AML-193 (cell line): ENCODE results near the gene AHRR.

Experiments used
- DNase-seq, 2 experiments: peaks; one replicate each; lab custom pipeline; 2025; lab: John Stamatoyannopoulos, UW

Gene AHRR

DNA sequence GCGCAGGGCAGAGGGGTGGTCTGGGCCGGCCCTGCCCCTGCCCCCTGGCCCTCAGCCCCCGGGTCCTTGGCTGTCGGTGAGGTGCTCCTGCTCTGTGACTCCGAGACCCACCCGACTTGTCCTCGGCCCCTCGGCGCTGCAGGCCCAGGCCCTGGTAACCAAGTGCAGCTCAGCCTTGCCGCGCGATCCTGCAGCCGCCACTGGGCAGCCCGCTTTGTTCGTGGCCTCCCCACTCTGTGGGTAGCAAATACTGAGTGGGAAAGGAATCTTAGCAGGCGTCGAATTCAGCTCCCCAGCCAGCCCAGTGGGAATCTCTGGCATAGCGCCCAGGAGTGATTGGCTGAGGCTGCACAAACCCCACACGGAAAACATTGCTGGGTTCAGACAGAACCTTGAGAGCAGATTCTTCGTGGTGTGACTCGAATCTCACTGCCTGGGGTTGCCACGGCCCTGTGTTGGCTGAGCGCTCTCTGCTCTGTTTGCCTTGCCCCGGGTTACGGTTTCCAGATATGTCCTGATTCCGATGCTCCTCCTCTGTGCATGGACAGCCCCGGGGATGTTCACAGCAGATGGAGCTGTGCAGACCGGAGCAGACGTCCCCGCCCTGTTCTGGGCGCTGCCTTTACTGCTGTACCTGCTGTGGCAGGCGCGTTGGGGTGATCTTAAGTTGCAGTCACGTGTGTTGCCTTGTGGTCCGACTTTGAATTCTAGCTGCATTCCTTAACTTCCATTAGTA, 108.1 kb downstream of the AHRR start:
- no peak for DNase-seq

DNA sequence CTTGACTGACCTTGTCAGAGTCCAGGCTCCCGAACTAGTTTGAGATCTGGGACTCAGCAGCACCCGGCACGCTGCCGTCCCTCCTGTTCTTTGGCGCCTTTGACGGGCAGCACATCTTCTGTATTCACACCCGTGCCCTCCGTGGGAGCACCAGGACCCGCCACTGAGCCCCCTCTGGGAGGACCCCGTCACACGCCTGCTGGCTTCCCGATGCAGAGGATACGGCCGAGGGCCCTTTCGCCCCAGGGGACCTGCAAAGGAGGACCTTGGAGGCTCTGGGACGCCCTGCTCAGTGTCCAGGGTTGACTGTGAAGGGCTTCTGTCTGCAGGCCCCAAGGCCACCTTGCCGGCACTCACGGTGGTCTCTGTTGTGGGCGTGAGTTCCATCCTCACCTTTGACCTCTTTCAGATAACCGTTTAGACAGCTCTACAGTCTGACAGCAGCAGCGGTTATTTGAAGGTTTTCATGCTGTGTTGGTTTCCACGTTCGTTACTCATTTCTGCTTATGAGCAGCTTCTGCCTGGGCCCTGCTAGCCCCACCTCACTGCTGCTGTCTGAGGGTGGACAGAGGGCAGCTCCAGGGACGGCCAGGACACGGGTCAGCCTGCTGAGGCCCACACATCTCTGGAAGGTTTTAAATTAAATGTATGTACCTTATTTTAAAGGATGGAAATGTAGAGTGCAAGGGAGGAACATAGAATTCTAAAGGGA, 108.9 kb downstream of the AHRR start:
- no peak for DNase-seq

DNA sequence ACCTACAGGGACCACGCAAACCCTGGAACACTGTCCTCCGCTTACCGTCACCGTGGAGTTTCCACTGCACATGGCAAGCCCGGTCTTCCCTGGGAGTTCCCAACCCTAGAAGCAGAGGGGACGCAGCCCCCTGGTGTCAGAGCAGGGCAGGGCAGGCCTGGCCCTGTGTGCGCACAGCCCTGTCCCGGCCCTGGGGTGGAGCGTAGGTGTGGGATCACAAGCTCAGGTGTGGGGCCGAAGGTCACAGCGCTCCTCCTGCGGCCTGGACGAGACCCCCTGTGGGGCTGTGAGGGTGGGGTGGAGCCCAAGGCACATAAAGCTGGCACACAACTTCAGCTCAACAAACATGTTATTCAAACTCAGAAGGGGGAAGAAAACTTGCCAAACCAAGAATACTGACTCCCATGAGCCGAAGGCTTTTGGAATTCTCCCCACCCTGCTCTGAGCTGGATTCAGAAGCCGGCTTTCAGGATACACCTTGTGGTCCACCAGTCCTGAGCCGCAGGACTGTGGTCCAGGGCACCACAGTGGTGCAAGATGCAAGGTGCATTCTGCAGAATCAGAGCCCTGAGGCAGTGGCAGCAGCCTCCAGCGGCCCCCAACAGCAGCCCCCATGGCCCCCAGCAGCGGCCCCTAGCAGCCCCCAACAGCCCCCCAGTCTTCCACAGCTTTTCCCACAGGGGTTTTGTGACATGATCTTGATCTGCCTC, 109.6 kb downstream of the AHRR start:
- peak in 1 of 2 experiments; percentile 24 for DNase-seq

DNA sequence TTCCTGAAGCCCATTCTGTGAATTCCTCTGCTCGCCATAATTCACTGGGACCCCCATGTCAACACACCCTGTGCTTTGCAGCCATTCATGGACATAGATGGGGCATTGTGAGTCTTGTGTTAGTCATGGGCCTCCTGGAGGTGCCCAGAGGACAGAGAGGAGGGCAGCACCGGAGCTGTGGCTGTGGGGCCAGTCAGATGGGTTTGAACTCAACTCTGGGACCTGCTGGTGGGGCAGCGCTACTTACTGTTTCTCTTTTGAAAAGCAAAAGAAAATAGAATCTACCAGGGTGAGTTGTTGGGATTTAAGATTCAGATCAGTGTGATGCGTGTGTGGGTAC, 110.2 kb downstream of the AHRR start:
- no peak for DNase-seq

DNA sequence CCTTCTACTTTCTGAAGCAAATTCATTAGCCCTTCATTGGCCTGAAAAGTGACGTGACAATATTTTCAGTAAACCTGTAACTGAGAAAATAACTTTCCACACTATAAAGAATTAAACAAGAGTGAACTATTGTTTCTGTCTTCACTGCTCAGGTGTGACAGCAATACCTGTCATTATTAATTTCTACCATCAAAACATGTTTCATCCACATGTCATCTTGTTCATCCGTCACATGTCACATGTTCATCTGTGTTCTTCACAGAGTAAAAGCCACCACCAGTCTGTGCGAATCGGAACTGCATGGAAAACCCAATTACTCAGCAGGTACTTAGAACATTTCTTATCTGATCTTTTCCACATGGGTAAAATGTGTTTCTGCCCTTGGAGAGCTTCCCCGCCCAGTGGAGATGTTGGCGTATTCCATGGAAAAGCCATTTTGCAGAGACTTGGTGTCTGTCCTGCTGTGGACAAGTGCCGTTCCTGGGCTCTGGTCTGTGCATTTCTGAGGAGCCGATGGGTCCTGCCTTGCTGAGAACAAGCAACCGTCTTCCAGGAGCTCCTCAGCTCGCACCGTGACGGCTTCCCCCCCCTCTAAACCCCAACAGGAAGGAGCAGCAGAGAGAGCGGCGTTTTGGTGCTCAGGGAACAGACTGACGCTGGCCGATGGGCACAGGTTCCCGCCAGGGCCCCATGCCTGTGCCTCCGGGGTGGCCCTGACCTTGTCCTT, 110.8 kb downstream of the AHRR start:
- DNase-seq = no peak

DNA sequence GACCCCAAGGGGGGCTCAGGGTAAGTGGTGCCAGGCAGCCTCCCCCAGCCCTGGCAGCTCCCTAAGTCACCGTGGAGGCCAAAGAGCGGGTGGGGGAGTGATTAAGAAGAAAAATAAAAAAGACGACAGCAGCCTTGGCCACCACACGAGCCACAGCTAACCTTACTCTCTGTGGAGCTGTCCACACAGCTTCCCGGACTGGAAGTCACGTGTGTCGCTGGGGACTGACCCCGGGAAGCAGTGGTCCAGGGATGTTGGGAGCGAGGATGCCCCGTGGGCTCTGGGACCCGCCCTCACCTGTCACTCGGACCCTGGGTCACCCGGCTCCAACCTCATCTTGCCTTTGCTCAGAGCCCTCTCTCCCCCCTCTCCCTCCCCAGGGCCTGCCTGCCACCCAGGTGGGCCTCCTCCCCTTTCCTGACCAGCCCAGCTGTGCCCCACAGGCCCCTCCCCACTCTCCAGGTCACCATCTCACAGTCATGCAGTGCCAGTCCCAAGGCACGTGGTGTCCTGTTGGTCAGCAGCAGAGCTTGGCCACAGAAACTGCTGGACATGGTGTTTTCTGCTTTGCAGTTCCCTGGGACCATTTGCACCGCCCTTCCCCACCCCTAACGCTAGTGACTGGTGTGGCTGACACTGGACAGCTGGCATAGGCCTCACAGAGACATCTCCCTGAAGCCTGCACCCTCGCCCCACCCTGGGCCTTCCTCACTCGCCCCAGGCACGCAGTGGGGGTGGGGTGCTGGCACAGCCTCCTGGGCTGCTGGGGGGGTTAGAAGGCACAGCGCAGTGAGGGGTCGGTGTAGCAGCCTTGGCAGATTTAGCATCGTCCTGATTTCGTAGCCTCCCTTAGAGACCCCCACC, 111.6 kb downstream of the AHRR start:
- DNase-seq = no peak

DNA sequence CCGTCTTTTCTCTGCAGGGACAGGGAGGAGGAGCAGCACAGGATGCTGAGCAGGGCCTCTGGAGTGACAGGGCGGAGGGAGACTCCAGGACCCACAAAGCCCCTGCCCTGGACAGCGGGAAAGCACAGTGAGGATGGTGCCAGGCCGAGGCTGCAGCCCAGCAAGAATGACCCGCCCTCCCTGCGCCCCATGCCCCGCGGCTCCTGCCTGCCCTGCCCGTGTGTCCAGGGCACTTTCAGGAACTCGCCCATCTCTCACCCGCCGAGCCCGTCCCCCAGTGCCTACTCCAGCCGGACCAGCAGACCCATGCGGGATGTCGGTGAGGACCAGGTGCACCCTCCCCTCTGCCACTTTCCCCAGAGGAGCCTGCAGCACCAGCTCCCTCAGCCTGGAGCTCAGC, 112.3 kb downstream of the AHRR start:
- no peak for DNase-seq

DNA sequence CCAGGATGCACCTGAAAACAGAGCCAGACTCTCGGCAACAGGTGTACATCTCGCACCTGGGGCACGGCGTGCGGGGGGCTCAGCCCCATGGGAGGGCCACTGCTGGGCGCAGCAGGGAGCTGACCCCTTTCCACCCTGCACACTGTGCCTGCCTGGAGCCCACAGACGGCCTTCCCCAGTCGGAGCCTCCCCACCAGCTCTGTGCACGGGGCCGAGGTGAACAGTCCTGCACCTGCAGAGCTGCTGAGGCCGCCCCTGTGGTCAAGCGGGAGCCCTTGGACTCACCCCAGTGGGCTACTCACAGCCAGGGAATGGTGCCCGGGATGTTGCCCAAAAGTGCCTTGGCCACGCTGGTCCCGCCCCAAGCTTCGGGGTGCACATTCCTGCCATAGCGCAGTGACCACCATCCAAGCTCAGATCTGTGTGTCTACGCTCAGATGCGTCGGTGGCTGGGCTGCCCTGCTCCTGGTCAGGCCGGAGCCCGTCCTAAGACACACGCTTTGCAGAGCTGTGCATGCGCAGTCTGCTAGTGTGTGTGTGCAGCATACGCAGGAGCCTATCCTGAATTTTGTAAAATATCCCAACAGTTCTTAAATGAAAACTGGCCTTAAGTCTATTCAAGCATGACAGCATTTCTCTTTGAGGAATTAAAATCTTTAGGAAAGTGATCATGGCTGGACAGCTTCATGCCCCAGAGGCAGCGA, 113.1 kb downstream of the AHRR start:
- no peak for DNase-seq

DNA sequence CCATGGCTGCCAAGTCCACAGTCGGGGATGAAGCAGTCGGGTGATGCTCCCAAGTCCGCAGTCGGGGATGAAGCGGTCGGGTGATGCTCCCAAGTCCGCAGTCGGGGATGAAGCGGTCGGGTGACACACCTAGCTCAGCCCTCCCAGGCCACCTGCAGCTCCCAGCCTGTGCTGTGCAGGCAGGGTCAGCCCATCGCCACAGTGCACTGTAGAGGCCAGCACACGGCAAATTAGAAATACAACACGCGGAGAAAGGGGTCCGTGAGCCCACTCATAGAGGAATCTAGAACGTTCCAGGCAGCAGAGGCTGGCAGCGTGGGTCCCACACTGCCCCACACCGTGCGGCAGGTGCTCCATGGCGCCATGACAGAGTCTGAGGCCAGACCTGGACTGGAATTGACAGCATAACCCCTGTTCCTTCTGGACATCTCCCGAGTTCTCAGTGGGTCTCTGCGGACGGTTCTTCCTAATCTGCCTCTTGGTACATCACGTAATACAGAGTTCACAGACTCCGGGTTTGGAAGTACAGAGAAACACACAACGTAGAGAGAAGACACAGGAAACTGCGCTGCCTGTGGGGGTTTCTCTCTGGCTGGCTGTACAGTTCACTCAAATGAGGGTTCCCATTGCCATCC, 113.8 kb downstream of the AHRR start:
- DNase-seq = no peak

DNA sequence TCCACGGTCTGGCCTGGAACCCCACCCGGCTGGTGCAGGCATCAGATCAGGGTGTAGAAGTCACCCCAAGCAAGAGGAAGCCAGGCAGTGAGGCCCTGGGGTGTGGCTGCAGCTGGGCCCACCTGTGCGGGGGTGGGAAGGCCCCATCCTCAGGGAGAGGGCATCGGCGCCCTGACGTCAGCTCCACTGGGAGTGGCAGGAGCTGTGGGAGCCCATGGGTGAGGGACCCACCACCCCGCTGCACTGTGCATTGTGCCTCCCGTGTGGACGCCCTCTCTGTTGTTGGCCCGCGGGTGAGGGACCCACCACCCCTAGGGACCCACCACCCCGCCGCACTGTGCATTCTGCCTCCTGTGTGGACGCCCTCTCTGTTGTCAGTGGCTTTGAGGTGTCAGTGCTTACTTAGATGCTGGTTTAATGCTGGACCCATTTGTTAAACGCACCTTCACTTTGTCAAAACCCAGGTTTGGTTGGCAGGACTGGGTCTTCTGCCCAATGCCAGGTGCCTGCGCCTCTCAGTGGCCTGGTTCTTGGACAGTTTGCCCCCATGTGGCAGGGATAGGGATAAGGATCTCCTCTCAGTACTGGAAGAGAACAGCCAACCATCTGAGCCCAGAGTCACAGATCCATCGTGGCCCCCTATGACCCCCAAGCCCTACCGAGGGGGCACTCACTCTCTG, 114.6 kb downstream of the AHRR start:
- DNase-seq = peak; percentile 30 to 33

DNA sequence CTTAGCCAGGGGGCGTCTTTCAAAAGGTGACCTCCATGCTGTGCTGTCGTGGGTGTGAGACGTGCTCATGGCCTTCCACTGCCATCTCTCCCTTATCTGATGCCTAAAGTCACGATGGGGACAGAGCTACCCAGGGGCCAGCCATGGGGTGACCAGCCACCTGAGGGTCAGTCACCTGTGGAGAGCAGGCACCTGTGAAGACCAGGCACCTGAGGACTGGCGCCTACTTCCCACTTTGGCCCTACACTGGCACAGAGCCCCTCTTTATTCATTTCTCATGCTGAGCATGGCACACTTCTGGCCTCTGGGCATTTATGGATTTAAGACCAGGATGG, 115.1 kb downstream of the AHRR start:
- DNase-seq = no peak

DNA sequence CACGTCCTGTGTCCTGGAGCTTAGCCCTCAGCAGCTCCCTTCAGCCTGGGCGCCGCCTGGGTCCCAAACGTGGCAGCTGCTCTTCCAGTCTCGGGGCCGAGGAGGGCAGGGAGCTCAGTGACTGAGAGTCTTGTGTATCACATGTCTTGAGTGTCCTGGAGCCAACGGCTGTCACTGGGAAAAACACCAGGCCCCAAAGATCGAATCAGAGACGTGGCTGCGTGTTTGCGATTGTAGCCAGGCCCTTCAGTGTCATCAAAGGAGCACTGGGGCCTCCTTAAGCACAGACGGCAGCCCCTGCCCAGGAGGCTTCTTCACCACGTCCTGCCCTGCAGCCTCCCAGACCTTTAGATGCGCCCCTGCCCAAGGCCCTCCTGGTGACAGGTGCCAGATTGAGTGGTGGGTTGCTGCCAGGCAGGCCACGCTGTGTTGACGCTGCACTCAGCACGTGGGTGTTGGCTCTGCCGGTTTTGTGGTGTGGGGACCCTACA, 115.8 kb downstream of the AHRR start:
- no peak for DNase-seq

DNA sequence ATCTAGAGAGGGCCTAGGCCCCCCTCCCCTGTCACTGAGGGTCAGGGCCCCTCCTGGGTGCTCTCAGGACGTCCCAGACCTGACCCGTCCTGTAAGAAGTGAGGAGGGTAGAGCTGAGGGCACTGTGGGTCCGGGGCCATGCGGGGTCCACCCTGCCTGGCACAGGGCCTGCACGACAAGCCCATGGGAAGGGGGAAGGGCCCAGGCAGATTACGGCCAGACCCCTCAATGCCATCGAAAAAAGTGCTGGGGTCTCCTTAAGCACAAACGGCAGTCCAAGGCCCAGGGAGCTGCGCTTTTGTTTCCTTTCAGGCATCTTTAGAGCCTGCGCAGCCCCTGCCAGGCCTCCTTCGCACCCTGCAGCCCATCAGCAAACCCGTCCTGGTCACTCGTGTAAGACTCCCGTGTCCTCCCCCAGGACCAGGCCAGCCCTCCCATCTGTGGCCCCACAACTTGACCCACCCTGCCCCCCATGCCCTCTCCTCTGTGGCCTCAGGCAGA, 117.0 kb downstream of the AHRR start:
- DNase-seq = no peak

DNA sequence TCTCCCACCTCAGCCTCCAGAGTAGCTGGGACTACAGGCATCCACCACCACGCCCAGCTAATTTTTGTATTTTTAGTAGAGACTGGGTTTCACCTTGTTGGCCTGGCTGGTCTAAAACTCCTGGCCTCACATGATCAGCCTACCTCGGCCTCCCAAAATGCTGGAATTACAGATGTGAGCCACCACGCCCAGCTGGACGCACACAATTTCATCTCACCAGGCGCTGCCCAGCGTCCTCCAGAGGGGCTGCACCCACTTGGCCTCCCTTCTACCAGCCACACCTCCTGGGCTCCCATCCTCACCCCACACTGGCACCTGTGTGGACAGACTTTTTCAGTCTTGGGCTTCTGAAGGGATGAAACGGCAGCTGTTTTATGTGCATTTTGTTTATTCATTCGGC, 117.7 kb downstream of the AHRR start:
- no peak for DNase-seq

DNA sequence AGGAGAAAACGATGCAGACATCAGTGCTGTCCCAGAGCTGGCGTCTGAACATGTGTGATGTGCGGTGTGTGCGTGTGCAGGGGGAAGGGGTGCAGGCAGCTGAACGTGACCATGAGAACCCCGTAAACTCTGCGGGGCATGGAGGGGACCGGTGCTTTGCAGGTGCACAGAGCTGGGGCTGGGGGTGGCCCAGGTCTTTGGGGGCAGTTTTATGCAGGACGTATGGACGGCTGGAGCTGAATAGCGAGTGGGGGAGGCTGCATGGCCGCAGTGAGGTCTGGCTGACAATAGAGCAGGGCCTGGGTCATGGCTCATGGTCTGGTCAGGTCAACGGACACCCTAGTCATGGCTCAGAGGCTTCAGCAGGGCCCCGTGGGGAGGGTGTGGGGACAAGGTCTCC, 118.1 kb downstream of the AHRR start:
- no peak for DNase-seq

DNA sequence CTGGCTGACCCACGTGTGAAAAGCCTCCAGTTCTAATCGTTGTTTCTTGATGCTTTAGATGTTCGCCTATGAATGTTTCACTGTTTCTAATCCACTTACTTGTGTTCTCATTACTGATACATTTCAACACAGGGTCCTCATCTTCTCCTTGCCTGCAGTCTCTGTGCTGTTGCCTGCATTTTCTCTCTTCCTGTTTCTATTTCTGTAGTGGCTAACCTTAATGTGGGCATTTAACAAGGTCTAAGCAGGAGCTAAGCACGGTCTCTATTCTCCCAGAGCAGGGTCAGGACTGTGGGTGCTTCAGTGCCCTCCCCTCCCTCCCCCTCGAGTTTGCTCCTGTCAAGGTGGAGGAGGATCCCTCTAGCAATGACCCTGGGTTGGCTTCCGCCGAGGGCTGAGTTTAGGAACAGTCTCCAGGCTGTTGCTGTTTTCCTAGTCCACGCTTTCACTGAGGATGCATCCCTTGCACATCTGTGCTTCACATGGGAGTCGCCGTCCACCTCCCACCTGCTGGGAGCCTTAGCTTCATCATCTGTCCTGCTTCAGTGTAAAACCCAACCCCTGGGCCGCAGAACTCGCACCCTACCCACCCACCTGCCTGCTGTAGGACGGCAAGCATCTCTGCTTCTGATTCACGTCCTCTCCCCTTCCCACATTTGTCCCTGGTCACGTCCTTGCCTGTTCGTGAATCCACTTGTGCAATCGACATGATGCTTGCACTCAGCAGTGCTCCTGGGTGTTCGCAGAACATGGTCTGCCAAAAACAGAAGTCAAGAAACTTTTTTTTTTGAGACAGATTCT, 119.1 kb downstream of the AHRR start:
- peak; percentile 24 to 47 for DNase-seq

DNA sequence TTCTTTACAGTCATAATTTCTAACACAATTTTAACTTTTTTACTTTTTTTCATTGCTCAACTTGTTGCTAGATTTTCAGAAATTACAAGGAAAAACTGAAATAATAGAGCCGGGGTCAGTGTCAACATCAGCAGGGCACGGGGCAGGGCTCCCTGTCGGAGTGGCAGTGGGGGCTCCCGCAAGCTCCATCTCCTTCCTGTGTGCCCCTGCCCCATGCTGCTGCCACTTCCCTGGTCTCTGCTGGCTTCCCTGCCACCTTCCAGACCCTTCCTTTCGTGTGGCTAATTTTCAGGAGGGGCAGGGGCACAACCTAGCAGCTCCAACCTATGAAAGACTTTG, 120.5 kb downstream of the AHRR start:
- no peak for DNase-seq

DNA sequence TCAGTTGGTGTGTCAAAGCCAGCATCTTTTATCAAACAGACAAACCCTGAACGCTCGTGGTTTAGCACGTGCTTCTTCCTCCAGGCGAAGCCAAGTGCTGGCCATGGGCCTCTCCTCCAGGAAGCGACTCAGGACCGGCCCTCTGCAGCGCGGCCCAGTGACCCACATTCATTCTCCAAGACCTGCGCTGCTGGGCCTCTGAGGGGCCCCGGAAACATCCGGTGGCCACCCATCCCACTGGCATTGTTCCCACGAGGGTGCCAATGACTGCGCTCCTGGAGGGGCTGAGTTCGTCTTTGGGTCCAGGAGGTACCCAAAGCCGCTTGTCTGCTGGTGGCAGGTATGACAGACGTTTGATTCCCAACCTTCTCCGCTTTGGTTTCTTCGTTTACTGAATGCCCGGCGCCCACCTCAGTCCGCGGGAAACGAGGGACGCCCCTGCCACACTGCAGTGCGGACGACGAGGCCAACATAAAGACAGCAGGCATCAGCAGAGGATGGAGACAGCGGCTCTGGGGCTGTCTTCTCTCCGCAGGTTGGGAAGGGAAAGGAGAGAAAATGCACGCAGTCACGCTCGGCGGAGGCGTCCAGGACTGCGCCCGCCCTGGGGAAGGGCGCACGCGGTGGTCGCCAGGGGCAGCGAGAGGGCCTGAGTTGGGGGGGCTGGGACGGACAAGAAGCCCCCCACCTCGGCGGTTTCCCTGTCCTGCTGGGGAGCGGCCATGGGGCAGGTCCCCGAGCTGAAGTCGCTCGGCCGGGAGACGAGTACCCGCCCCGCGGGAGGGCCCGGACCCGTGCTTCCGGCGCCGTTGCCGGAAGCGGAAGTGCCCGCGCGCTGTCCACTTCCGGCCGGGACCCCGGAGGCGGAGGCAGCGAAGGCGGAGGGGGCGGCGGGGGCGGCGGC, 121.1 kb downstream of the AHRR start, which contains the start of gene EXOC3:
Gene EXOC3 (plus strand): TSS at position 842 of the 904 bp plus-strand sequence. CDS start 3,030 bp downstream, outside the sequence.
- DNase-seq = peak; percentile 44 to 49
